ENCODE results near the gene FYB1.

The FYB1 gene

DNA sequence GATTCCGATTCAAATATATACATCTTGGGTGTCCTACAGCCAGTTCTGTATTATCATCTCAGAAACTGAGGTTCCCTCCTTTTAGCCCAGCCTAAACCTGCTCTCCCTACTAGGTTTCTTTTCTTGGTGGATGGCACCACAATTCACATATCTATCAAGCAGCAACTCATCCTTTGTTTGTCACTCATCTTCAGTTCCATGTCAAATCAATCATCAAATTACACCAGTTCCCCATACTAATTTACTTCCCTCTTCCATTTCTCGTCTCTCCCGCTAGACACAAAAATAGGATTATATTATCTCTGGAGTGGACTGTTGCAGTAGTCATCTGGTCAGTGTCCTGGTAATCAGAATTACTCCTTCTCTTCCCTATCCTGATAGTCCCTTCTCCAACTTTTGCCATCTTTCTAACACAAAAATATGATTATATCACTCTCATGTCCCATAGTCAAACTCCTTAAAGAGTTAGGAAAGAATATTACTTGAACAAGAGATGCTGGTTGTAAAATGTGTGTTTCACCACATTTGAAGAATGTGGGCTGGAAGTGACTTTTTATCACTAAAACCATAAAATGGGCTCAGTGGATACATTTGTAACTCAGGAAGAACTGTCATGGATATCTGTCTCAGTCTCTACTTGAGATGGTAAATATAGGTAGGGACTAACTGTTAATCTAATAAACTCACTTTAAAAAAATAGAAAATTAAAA, 76.1 kb downstream of the FYB1 start:
- no peaks in the 10 kb centered on the region for H3K9me3 ChIP-seq (ENCODE audit: control insufficient read depth, low read length)
- no peaks in the 10 kb centered on the region for H3K36me3 ChIP-seq (ENCODE audit: control insufficient read depth, insufficient read depth, low read length)
- H3K4me1 ChIP-seq (ENCODE audit: control insufficient read depth, insufficient read depth, low read length), result no peaks in the 10 kb centered on the region
- no peak overlapping the region for H3K4me3 ChIP-seq (ENCODE audit: insufficient read depth, low read depth, low read length)
- no peaks in the 10 kb centered on the region for H3K27me3 ChIP-seq (ENCODE audit: control insufficient read depth, insufficient read depth, low read length, poor library complexity, severe bottlenecking)
- 85 to 100% methylated on average over 1 to 3 of the region's 3 CpGs for WGBS, 2 experiments
- H3K27ac ChIP-seq (ENCODE audit: insufficient read depth, low read depth, low read length, poor library complexity, severe bottlenecking), result no peak overlapping the region

DNA sequence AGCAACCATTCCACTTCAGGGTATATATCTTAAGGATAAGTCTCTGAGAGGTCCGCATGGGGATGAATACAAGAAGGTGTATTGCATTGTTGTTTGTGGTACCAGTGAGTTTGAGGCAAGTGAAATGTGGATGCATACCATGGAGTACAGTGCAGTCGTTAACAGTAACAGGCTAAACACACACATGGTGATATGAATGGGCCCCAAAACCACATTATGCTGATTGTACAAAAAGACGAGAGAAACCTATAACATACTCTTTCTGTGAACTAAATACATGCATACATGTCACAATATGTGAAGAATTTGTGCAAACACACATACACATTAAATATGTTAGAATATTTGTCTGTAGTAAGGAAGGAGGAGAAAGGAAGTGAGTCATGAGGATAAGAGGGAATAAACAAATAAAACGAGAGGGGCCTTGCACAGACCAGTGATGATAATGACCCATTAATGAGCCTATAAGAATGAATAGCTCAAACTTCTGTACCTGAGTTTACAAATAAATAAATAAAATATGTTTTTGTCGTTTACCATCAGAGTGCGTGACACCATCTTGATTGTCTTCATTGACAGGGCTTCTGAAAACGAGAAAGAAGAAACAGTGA, 78.7 kb downstream of the FYB1 start:
- Histone ChIP-seq H3K4me1 (ENCODE audit: control insufficient read depth, insufficient read depth, low read length) (no peaks in the 10 kb centered on the region), H3K27me3 (ENCODE audit: control insufficient read depth, insufficient read depth, low read length, poor library complexity, severe bottlenecking) (no peaks in the 10 kb centered on the region), H3K4me3 (ENCODE audit: insufficient read depth, low read depth, low read length) (no peak overlapping the region), H3K9me3 (ENCODE audit: control insufficient read depth, low read length) (no peaks in the 10 kb centered on the region), H3K27ac (ENCODE audit: insufficient read depth, low read depth, low read length, poor library complexity, severe bottlenecking) (no peak overlapping the region), H3K36me3 (ENCODE audit: control insufficient read depth, insufficient read depth, low read length) (no peaks in the 10 kb centered on the region)
- WGBS, 2 experiments, result 90 to 97% methylated on average over 6 to 7 of the region's 7 CpGs

GRCh38 chr5:39138892-39139291, 80.5 kb downstream of the FYB1 start:
- H3K27ac ChIP-seq (ENCODE audit: insufficient read depth, low read depth, low read length, poor library complexity, severe bottlenecking), result no peak overlapping the region
- H3K9me3 ChIP-seq (ENCODE audit: control insufficient read depth, low read length), result no peaks in the 10 kb centered on the region
- no peaks in the 10 kb centered on the region for H3K27me3 ChIP-seq (ENCODE audit: control insufficient read depth, insufficient read depth, low read length, poor library complexity, severe bottlenecking)
- H3K36me3 ChIP-seq (ENCODE audit: control insufficient read depth, insufficient read depth, low read length), result no peaks in the 10 kb centered on the region
- no peaks in the 10 kb centered on the region for H3K4me1 ChIP-seq (ENCODE audit: control insufficient read depth, insufficient read depth, low read length)
- WGBS, 2 experiments, result 100% methylated on average over 1 of the region's 2 CpGs
- H3K4me3 ChIP-seq (ENCODE audit: insufficient read depth, low read depth, low read length), result no peak overlapping the region

DNA sequence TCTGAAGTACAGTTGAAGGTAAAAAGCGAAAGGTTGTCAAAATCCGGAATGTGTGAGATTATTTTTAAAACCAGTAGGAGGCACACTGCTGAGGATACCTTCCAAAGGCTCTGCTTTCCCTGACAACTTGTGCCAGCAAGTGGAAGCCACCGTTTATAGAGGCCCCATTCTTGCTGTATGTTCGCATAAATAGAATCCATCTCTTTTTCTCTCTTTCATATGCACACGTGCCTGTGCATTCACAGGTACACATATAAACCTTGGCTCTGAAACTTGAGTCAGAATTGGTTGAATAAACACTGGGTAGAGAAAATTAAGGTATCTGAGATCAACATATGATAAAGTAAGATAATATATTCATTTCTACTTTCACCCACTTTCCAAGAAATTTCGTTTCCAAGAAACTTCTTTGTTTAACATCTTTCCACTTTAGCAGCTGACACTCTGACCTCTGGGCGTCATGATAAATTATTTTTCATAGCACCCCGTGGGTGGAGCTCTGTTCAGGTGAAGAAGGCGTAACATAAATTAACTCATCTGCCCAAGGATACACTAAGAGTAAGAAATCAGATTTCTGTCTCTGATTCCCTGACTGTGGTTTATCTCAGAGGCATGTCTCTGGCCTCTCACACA, 81.4 kb downstream of the FYB1 start:
- Histone ChIP-seq H3K4me1 (ENCODE audit: control insufficient read depth, insufficient read depth, low read length) (no peaks in the 10 kb centered on the region), H3K36me3 (ENCODE audit: control insufficient read depth, insufficient read depth, low read length) (no peaks in the 10 kb centered on the region), H3K4me3 (ENCODE audit: insufficient read depth, low read depth, low read length) (no peak overlapping the region), H3K27me3 (ENCODE audit: control insufficient read depth, insufficient read depth, low read length, poor library complexity, severe bottlenecking) (no peaks in the 10 kb centered on the region), H3K27ac (ENCODE audit: insufficient read depth, low read depth, low read length, poor library complexity, severe bottlenecking) (no peak overlapping the region), H3K9me3 (ENCODE audit: control insufficient read depth, low read length) (no peaks in the 10 kb centered on the region)
- 67 to 68% methylated on average over 9 of the region's 9 CpGs for WGBS, 2 experiments

GRCh38 chr5:39137391-39137790, 82.0 kb downstream of the FYB1 start:
- 94% methylated on average over 2 of the region's 2 CpGs; no CpG with 5 or more reads in 1 of the 2 experiments for WGBS, 2 experiments
- Histone ChIP-seq H3K27ac (ENCODE audit: insufficient read depth, low read depth, low read length, poor library complexity, severe bottlenecking) (no peak overlapping the region), H3K4me1 (ENCODE audit: control insufficient read depth, insufficient read depth, low read length) (no peaks in the 10 kb centered on the region), H3K27me3 (ENCODE audit: control insufficient read depth, insufficient read depth, low read length, poor library complexity, severe bottlenecking) (no peaks in the 10 kb centered on the region), H3K9me3 (ENCODE audit: control insufficient read depth, low read length) (no peaks in the 10 kb centered on the region), H3K4me3 (ENCODE audit: insufficient read depth, low read depth, low read length) (no peak overlapping the region), H3K36me3 (ENCODE audit: control insufficient read depth, insufficient read depth, low read length) (no peaks in the 10 kb centered on the region)

GRCh38 chr5:39132792-39133191, 86.6 kb downstream of the FYB1 start:
- Histone ChIP-seq H3K4me3 (ENCODE audit: insufficient read depth, low read depth, low read length) (no peak overlapping the region), H3K27me3 (ENCODE audit: control insufficient read depth, insufficient read depth, low read length, poor library complexity, severe bottlenecking) (no peaks in the 10 kb centered on the region), H3K36me3 (ENCODE audit: control insufficient read depth, insufficient read depth, low read length) (no peaks in the 10 kb centered on the region), H3K9me3 (ENCODE audit: control insufficient read depth, low read length) (no peaks in the 10 kb centered on the region), H3K27ac (ENCODE audit: insufficient read depth, low read depth, low read length, poor library complexity, severe bottlenecking) (no peak overlapping the region), H3K4me1 (ENCODE audit: control insufficient read depth, insufficient read depth, low read length) (no peaks in the 10 kb centered on the region)
- WGBS, 2 experiments, result 89 to 95% methylated on average over 3 of the region's 3 CpGs

DNA sequence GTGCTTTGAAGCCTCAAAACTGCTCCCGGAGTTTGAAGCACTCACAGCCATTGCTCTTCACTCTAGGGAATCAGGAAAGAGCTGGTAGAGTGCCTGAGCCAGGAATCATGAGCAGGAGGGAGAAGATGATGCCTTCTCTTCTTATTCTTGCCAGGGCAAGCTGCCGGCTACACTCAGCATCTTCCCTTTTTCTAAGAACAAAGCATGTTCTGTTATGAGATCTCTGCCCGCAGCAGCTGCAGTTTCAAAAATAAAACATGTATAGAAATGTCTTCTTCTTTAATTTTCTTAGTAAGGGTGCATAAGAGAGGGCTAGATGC, 87.3 kb downstream of the FYB1 start:
- H3K4me1 ChIP-seq (ENCODE audit: control insufficient read depth, insufficient read depth, low read length), result no peaks in the 10 kb centered on the region
- no peak overlapping the region for H3K4me3 ChIP-seq (ENCODE audit: insufficient read depth, low read depth, low read length)
- H3K27ac ChIP-seq (ENCODE audit: insufficient read depth, low read depth, low read length, poor library complexity, severe bottlenecking), result no peak overlapping the region
- H3K27me3 ChIP-seq (ENCODE audit: control insufficient read depth, insufficient read depth, low read length, poor library complexity, severe bottlenecking), result no peaks in the 10 kb centered on the region
- H3K36me3 ChIP-seq (ENCODE audit: control insufficient read depth, insufficient read depth, low read length), result no peaks in the 10 kb centered on the region
- H3K9me3 ChIP-seq (ENCODE audit: control insufficient read depth, low read length), result no peaks in the 10 kb centered on the region
- WGBS, 2 experiments, result 72 to 97% methylated on average over 2 to 3 of the region's 3 CpGs

GRCh38 chr5:39131210-39132127, 87.9 kb downstream of the FYB1 start:
- WGBS, 2 experiments, result 87 to 90% methylated on average over 2 to 3 of the region's 3 CpGs
- Histone ChIP-seq H3K9me3 (ENCODE audit: control insufficient read depth, low read length) (no peaks in the 10 kb centered on the region), H3K27ac (ENCODE audit: insufficient read depth, low read depth, low read length, poor library complexity, severe bottlenecking) (no peak overlapping the region), H3K36me3 (ENCODE audit: control insufficient read depth, insufficient read depth, low read length) (no peaks in the 10 kb centered on the region), H3K4me3 (ENCODE audit: insufficient read depth, low read depth, low read length) (no peak overlapping the region), H3K4me1 (ENCODE audit: control insufficient read depth, insufficient read depth, low read length) (no peaks in the 10 kb centered on the region), H3K27me3 (ENCODE audit: control insufficient read depth, insufficient read depth, low read length, poor library complexity, severe bottlenecking) (no peaks in the 10 kb centered on the region)

GRCh38 chr5:39130716-39131115, 88.6 kb downstream of the FYB1 start:
- 100% methylated on average over 1 of the region's 1 CpG; no CpG with 5 or more reads in 1 of the 2 experiments for WGBS, 2 experiments
- Histone ChIP-seq H3K4me1 (ENCODE audit: control insufficient read depth, insufficient read depth, low read length) (no peaks in the 10 kb centered on the region), H3K4me3 (ENCODE audit: insufficient read depth, low read depth, low read length) (no peak overlapping the region), H3K27me3 (ENCODE audit: control insufficient read depth, insufficient read depth, low read length, poor library complexity, severe bottlenecking) (no peaks in the 10 kb centered on the region), H3K36me3 (ENCODE audit: control insufficient read depth, insufficient read depth, low read length) (no peaks in the 10 kb centered on the region), H3K9me3 (ENCODE audit: control insufficient read depth, low read length) (no peaks in the 10 kb centered on the region), H3K27ac (ENCODE audit: insufficient read depth, low read depth, low read length, poor library complexity, severe bottlenecking) (no peak overlapping the region)

DNA sequence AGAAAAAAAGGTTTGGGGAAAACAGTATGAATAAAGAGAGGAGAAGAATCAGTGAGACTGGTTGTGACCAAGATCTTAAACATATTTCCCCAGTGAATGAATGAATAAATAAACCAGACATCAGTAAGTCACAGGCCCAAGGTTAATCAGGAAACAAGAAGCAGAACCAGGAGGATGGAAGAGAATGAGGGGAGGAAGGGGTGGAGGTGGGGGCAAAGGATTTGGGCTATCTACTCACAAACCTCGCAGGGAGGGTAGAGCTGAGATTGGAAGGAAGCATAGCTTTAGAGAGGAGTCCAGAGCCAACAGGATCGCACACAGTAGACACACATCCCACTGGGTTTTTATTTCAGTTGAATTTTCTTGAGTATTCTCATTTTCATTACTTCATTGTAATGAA, 97.4 kb downstream of the FYB1 start:
- Histone ChIP-seq H3K36me3 (ENCODE audit: control insufficient read depth, insufficient read depth, low read length) (no peaks in the 10 kb centered on the region), H3K9me3 (ENCODE audit: control insufficient read depth, low read length) (no peaks in the 10 kb centered on the region)
- 85 to 90% methylated on average over 2 of the region's 2 CpGs for WGBS, 2 experiments

More for the DNA sequence above, 97.4 kb downstream of the FYB1 start:
- Histone ChIP-seq H3K4me3 (ENCODE audit: insufficient read depth, low read depth, low read length) (no peak overlapping the region), H3K27ac (ENCODE audit: insufficient read depth, low read depth, low read length, poor library complexity, severe bottlenecking) (no peak overlapping the region), H3K27me3 (ENCODE audit: control insufficient read depth, insufficient read depth, low read length, poor library complexity, severe bottlenecking) (no peaks in the 10 kb centered on the region), H3K4me1 (ENCODE audit: control insufficient read depth, insufficient read depth, low read length) (no peaks in the 10 kb centered on the region)

Data from ectodermal cell (in vitro differentiated cells).